ENCODE data around the gene NOS2.
"Not testable (repeated sequence)": the region's sequence is repeated elsewhere in the genome, so short reads cannot be mapped to it uniquely, and the experiment has no call there.

NOS2 gene

DNA sequence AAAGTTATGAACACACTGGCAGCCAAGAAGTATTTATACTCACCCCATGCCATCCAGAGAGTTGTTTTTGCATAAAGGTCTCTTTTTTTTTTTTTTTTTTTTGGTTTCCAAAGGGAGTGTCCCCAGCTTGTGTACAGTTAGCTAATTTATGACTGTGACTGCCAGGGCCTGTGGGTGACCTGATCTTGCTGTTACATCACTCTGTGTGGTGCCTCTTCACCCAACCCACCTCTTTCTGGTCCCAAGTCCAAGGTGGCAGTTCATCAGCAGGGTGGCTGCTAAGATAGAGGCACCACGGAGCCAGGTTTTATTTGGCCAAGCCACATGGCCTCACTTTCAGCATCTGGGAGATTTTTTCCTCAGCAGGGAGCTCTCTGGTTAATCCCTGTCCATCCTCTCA is at the start of gene NOS2:
TSS of gene NOS2 (minus strand) at position 8 of the 400 bp plus-strand sequence. CDS start 1,720 bp downstream, outside the sequence.
- DNase-seq (ENCODE audit: low read depth in 2 of 2) = no peak

DNA sequence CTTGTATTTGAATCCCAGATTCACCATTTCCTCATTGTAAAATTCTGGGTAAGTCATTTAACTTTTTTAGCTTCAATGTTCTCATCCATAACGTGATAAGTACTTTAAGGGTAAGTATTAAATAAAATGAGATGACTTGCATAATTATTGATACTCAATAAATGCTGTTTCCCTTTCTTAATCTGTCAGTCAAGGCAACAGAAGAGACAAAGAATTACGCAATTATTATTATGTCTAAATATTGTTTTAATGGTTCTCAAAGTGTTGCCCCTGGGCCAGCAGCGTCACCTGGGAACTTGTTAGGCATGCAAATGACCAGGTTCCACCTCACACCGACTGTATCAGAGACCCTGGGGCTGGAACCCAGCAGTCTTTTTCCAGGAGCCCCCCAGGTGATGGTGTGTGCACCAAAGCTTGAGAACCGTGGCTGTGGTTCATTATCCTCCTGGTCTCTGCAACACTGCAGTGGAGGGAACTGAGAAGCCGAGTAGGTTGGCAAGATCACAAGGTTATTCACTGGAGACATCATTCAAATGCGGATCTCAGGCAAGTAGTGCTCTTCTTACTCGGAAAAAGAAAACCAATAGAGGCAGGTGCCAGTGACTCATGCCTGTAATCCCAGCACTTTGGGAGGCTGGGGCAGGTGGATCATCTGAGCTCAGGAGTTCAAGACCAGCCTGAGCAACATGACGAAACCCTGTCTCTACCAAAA is 49.3 kb upstream of the NOS2 start:
- no peak for DNase-seq (ENCODE audit: low read depth in 2 of 2)

GRCh38 chr17:27848931-27849330 is 48.6 kb upstream of the NOS2 start:
- no peak for DNase-seq (ENCODE audit: low read depth in 2 of 2)

- not testable (repeated sequence) for DNase-seq (ENCODE audit: low read depth in 2 of 2)
These were observed 46.5 kb upstream of the NOS2 start for GRCh38 chr17:27846808-27847307.

GRCh38 chr17:27846042-27846655 is 45.8 kb upstream of the NOS2 start:
- DNase-seq (ENCODE audit: low read depth in 2 of 2) = no peak

GRCh38 chr17:27845264-27846041 is 45.1 kb upstream of the NOS2 start:
- DNase-seq (ENCODE audit: low read depth in 2 of 2) = no peak

GRCh38 chr17:27840688-27841087 is 40.4 kb upstream of the NOS2 start:
- no peak for DNase-seq (ENCODE audit: low read depth in 2 of 2)

DNA sequence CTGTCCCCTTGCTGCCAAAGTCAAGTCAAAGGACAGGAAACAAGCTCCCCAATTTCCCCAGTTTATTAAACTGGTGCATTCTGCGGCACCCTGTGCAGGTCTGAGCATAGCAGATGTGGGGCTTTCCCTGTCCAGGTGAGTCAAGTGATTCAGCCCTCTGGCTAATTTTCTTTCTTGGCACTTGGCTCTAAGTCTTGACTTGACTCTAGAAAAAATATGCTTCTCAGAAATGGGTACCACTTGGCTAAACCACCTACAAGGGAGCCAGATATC is 40.0 kb upstream of the NOS2 start:
- not testable (repeated sequence) for DNase-seq (ENCODE audit: low read depth in 2 of 2)

GRCh38 chr17:27839571-27840405 is 39.5 kb upstream of the NOS2 start:
- not testable (repeated sequence) for DNase-seq (ENCODE audit: low read depth in 2 of 2)

DNA sequence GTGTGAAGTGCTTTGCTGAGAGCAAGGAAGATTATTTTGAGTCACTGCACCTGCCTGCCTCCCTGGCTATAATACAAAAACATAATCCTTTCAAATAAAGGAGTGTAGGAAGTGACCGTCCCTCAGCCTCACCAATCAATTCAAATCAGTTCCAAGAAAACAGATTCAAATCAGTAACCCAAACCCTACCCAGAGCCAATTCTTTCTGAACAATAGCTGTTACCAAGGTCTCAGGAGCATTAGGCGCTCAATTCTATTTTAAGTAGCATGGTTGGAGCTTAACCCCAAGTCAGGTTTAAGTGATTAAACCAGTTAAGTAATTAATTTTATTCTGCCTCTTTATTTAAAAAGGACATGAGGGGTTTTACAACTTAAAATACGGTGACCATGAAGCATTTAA is 38.3 kb upstream of the NOS2 start:
- DNase-seq (ENCODE audit: low read depth in 2 of 2) = not testable (repeated sequence)

DNA sequence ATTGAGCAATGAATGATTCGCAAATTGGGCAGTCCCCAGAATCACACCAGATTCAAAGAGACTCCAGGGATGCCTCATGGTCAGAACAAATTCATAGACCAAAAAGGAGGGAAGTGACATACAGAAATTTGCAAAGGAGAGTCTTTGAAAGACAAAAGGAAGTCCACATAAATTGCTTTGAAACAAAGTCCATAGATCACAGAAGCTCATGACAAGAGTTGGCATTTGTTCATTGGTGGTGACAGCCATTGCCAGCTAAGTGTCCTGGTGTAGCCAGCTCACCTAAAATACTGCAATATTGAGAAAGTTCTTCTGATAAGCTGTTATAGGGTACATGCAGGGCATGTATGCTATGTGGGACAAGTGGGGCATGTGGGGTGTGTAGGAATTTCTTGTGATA is 37.4 kb upstream of the NOS2 start:
- not testable (repeated sequence) for DNase-seq (ENCODE audit: low read depth in 2 of 2)

DNA sequence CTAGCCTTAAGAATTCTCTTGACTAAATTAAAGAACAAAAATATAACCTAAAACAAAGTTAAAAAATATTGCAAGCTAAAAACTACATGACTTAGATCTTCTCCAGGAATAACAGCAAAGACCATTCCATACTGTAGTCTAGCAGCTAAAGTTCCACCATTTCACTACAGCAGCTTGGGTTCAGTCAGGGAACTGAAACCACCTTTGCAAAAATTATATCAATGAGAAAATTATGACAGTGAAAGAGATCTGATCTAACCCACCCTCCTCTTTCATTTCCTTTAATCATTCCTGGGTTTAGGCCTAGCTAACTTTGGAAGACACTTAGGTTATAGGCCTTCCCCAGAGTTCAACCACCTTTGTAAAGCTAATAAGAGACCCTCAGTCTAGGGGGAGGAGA is 36.3 kb upstream of the NOS2 start:
- no peak for DNase-seq (ENCODE audit: low read depth in 2 of 2)

DNA sequence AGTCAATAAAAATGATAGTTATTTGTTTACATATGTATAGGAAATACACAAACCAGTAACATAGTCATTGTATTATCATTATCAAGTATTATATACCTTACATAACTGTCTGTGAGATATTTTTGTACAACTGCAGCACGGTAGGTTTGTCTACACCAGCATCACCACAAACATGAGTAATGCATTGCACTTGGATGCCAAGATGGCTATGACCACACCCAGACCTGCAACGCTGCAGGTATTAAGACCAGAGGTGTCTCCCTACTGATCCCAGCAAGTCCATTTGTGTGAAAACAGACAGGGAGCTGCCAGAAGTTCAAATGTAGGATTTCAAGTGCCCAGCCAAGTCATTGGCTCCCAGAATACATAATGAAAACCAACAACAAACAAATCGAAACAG is 34.2 kb upstream of the NOS2 start:
- no peak for DNase-seq (ENCODE audit: low read depth in 2 of 2)

- DNase-seq (ENCODE audit: low read depth in 2 of 2) = no peak
These were observed 32.5 kb upstream of the NOS2 start for GRCh38 chr17:27832831-27833230.

- DNase-seq (ENCODE audit: low read depth in 2 of 2) = not testable (repeated sequence)
These were observed 29.6 kb upstream of the NOS2 start for GRCh38 chr17:27829888-27830287.

- DNase-seq (ENCODE audit: low read depth in 2 of 2) = not testable (repeated sequence)
These were observed 28.9 kb upstream of the NOS2 start for GRCh38 chr17:27829143-27829711.

DNA sequence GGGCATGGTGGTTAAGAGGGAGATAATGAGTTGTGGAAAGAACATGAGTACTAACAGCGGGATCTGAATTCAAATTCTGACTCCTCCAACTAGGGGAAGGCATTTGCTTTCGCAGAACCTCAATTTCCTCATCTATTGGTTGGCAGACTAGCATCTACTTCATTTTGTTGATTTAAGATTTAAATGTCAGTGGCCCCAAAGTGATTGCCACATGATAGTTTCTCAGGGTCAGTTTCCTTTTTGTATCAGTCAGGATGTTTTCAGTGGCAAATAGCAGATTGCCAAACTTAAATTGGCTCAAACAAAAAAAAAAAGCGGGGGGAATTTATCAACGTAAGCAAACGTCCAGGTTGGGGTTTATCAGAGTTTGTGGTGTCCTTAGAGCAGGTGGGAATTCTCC is 25.1 kb upstream of the NOS2 start:
- DNase-seq (ENCODE audit: low read depth in 2 of 2) = no peak

GRCh38 chr17:27824745-27825144 is 24.4 kb upstream of the NOS2 start:
- no peak for DNase-seq (ENCODE audit: low read depth in 2 of 2)

DNA sequence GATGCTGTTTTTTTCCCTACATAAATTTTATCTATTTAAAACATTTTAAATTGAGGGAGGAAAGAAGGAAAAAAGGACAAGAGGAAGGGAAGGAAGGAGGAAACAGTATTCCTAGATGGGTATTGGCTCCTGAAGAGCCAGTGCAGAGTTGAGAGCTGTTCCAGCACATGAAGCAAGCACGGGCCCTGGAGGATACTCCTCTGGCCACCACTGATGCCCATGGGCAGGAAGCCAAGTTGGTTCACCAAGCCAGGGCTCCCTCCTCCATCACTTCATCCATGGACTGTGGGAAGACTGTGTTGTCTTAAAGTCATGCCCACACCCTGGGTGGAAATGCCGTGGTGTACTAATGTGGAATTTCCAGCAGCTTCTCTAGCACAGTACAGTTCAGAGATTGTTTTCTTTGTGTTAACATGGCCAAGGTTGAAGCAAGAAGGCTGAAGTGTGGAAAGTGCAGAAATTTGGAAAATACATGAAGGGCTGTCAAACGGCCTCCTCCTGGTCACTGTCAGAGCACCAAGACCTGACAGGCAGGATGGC is 23.9 kb upstream of the NOS2 start:
- DNase-seq (ENCODE audit: low read depth in 2 of 2) = no peak

- not testable (repeated sequence) for DNase-seq (ENCODE audit: low read depth in 2 of 2)
These were observed 21.8 kb upstream of the NOS2 start for GRCh38 chr17:27822108-27822507.

DNA sequence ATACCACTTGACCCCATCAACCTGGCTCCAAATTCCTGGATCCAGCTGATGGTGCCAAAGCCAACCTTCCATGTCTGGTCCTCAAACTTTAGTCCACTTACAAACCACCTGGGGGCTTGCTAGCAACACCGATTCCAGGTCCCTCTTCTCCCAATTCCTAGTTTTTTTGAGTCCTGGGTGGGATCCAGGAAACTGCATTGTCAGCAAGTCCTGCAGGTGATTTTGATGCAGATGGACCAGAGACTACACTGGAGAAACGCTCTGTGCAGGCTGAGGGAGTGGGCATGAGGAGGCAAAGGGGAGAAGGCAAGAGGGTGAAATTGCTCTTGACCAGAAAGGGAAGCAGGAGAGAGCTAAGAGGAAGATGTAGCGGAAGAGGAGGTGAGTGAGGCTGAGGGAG is 21.0 kb upstream of the NOS2 start:
- DNase-seq (ENCODE audit: low read depth in 2 of 2) = no peak
